HG02571 (cell line): Measurements from ENCODE around the gene SEPTIN12.
"Not testable (repeated sequence)": the region's sequence is repeated elsewhere in the genome, so short reads cannot be mapped to it uniquely, and the experiment has no call there.

Experiments
- ATAC-seq: cut with Tn5 transposase; IDR thresholded peaks from one replicate; pipeline ENCODE4 v1.9.1; 2021; ENCODE audit warnings: mild to moderate bottlenecking, moderate library complexity; ENCODE audit not compliant: unreplicated experiment

The SEPTIN12 gene

GRCh38 chr16:4785758-4786433, 2.2 kb downstream of the SEPTIN12 start:
- no peak for ATAC-seq

- ATAC-seq = not testable (repeated sequence)
Observed at GRCh38 chr16:4784444-4784987, 3.6 kb downstream of the SEPTIN12 start.

- no peak for ATAC-seq
Observed at GRCh38 chr16:4783951-4784336, 4.2 kb downstream of the SEPTIN12 start.

- ATAC-seq = no peak
Observed at GRCh38 chr16:4783251-4783950, 4.7 kb downstream of the SEPTIN12 start.

GRCh38 chr16:4780235-4780634, 7.9 kb downstream of the SEPTIN12 start:
- no peak for ATAC-seq

- no peak for ATAC-seq
Observed at GRCh38 chr16:4778050-4778392, 10.1 kb downstream of the SEPTIN12 start.

GRCh38 chr16:4777339-4778049, 10.7 kb downstream of the SEPTIN12 start:
- no peak for ATAC-seq

GRCh38 chr16:4776141-4776705, 11.9 kb downstream of the SEPTIN12 start:
- no peak for ATAC-seq

GRCh38 chr16:4775005-4775404, 13.1 kb downstream of the SEPTIN12 start:
- no peak for ATAC-seq

- no peak for ATAC-seq
Observed at GRCh38 chr16:4772351-4772750, 15.8 kb downstream of the SEPTIN12 start.

- ATAC-seq = no peak
Observed at GRCh38 chr16:4771646-4772045, 16.5 kb downstream of the SEPTIN12 start.

- no peak for ATAC-seq
Observed at GRCh38 chr16:4769306-4769638, 18.9 kb downstream of the SEPTIN12 start.

- ATAC-seq = peak; percentile 60
Observed at GRCh38 chr16:4768549-4769305, 19.4 kb downstream of the SEPTIN12 start.

- ATAC-seq = no peak
Observed at GRCh38 chr16:4767872-4768548, 20.1 kb downstream of the SEPTIN12 start.

GRCh38 chr16:4766875-4767628, 21.1 kb downstream of the SEPTIN12 start, which contains the start of gene ZNF500:
Gene ZNF500, minus strand, starts transcription at chr16:4767162. Its CDS starts 1,184 bp downstream, at chr16:4765978.
- ATAC-seq = peak; percentile 77

GRCh38 chr16:4765511-4766474, 22.4 kb downstream of the SEPTIN12 start:
- no peak for ATAC-seq

- no peak for ATAC-seq
Observed at GRCh38 chr16:4763791-4764190, 24.4 kb downstream of the SEPTIN12 start.

- no peak for ATAC-seq
Observed at GRCh38 chr16:4762205-4762604, 25.9 kb downstream of the SEPTIN12 start.
